Ovary (tissue), 3 donors: ENCODE measurements around the gene WDR91.

ENCODE experiments used
- POLR2A ChIP-seq: fragments of 450-650 bp; IDR thresholded peaks from one replicate; pipeline ENCODE4 v1.6.1; 2017; ENCODE audit warnings: antibody characterized with exemption, mild to moderate bottlenecking, moderate library complexity
- TF ChIP-seq, protein P1 (sequence below), 3 donors: fragments of 450-650 bp in 2 of 3; fragments of 200-600 bp in 1 of 3; IDR thresholded peaks; one replicate each; pipeline versions ENCODE4 v1.5.1 to v1.8.0; 2016 to 2022; ENCODE audit warnings: antibody characterized with exemption in 3 of 3, mild to moderate bottlenecking in 1 of 3
- donor health status: DM: no; HTN: no; CAD: no.

DNA sequence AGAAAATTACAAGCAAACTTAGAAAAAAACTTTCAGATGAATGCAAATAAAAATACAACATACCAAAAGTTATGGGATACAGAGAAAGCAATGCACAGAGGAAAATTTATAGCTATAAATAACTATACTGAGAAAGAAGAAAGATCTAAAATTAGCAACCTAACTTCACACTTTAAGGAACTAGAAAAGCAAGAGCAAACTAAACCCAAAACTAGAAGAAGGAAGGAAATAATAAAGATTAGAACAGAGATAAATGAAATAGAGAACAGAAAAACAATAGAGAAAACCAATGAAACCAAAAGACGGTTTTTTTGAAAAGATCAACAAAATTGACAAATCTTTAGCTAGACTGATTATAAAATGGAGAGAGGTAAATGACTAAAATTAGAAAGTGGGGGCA is 12.7 kb upstream of the WDR91 start:
- TF ChIP-seq, protein P1, sequence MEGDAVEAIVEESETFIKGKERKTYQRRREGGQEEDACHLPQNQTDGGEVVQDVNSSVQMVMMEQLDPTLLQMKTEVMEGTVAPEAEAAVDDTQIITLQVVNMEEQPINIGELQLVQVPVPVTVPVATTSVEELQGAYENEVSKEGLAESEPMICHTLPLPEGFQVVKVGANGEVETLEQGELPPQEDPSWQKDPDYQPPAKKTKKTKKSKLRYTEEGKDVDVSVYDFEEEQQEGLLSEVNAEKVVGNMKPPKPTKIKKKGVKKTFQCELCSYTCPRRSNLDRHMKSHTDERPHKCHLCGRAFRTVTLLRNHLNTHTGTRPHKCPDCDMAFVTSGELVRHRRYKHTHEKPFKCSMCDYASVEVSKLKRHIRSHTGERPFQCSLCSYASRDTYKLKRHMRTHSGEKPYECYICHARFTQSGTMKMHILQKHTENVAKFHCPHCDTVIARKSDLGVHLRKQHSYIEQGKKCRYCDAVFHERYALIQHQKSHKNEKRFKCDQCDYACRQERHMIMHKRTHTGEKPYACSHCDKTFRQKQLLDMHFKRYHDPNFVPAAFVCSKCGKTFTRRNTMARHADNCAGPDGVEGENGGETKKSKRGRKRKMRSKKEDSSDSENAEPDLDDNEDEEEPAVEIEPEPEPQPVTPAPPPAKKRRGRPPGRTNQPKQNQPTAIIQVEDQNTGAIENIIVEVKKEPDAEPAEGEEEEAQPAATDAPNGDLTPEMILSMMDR (IDR thresholded peaks at IDR 0.05): no peak
- no peak for TF ChIP-seq POLR2A
